ENCODE results near the gene FAM110D. TPM values are rescaled to one million over a fixed set of nuclear protein-coding genes. Genes with fewer than 3 reads are reported as not detected.

FAM110D gene
- total RNA-seq, 1 donor, result not detected

GRCh38 chr1:26180010-26180506, 21.2 kb downstream of the FAM110D start:
- H3K4me3 ChIP-seq (ENCODE audit: low read depth, low read length), result no peak overlapping the region
- no peak for TF ChIP-seq CTCF (IDR thresholded peaks at IDR 0.05; ENCODE audit: insufficient read depth, low read length)
- no peak for DNase-seq (ENCODE audit: low read depth)

- H3K4me3 ChIP-seq (ENCODE audit: low read depth, low read length), result no peak overlapping the region
- no peak for TF ChIP-seq CTCF (IDR thresholded peaks at IDR 0.05; ENCODE audit: insufficient read depth, low read length)
- DNase-seq (ENCODE audit: low read depth), result no peak
Observed at GRCh38 chr1:26181586-26182382, 22.9 kb downstream of the FAM110D start.

GRCh38 chr1:26182383-26182696, 23.5 kb downstream of the FAM110D start:
- no peak for DNase-seq (ENCODE audit: low read depth)
- TF ChIP-seq CTCF (IDR thresholded peaks at IDR 0.05; ENCODE audit: insufficient read depth, low read length), result no peak
- H3K4me3 ChIP-seq (ENCODE audit: low read depth, low read length), result no peak overlapping the region

- no peak overlapping the region for H3K4me3 ChIP-seq (ENCODE audit: low read depth, low read length)
- no peak for DNase-seq (ENCODE audit: low read depth)
- TF ChIP-seq CTCF (IDR thresholded peaks at IDR 0.05; ENCODE audit: insufficient read depth, low read length), result no peak
Observed at GRCh38 chr1:26184086-26184485, 25.2 kb downstream of the FAM110D start.

GRCh38 chr1:26184883-26185282, 26.0 kb downstream of the FAM110D start:
- H3K4me3 ChIP-seq (ENCODE audit: low read depth, low read length), result no peak overlapping the region
- DNase-seq (ENCODE audit: low read depth), result no peak
- TF ChIP-seq CTCF (IDR thresholded peaks at IDR 0.05; ENCODE audit: insufficient read depth, low read length), result no peak

- no peak for TF ChIP-seq CTCF (IDR thresholded peaks at IDR 0.05; ENCODE audit: insufficient read depth, low read length)
- no peak overlapping the region for H3K4me3 ChIP-seq (ENCODE audit: low read depth, low read length)
- no peak for DNase-seq (ENCODE audit: low read depth)
Observed at GRCh38 chr1:26187882-26188281, 29.0 kb downstream of the FAM110D start.

- no peak for TF ChIP-seq CTCF (IDR thresholded peaks at IDR 0.05; ENCODE audit: insufficient read depth, low read length)
- no peak for DNase-seq (ENCODE audit: low read depth)
- no peak overlapping the region for H3K4me3 ChIP-seq (ENCODE audit: low read depth, low read length)
Observed at GRCh38 chr1:26188477-26188876, 29.6 kb downstream of the FAM110D start.
